DMS79 (cell line): ENCODE data around the gene IL34.

Experiments
- DNase-seq: peaks from one replicate; lab custom pipeline; 2025; lab: John Stamatoyannopoulos, UW

Gene IL34

GRCh38 chr16:70702624-70703023 lies 56.3 kb downstream of the IL34 start:
- DNase-seq = no peak

DNA sequence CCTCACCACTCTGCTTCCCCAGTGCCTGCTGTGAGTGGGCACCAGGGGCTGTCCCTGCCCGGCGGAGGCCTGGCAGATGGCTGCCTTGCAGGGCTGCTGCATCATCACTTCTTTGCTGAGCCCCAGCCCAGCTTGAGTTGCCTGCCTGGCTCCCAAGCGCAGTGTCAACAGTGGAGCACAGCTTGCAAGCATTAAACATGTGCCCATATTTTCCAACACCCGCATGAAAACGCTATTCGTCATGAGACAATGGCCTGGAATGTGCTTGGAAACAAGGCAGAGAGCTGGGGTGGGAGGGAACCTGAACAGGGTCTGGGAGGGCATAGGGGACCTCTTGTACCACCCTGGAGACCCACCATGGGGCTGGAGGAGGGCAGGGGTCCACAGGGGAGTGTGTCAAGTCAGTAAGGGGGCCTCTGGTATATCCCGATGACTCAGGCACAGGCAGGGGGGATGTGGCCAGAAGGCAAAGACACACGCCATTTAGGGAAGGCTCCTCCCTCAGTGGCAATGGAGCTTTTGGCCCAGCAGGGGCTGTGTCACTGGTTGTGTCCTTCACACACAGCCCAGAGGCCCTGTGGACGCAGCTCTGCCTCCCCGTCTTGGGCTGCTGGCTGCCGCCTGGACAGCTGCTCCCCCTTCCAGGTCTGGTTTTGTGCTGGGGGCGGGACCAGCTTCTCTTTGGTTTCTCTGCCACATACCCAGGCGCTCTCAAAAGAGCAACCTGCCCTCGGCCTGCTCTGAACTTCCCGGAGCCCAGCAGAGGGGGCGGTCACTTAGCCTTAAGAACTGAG lies 56.9 kb downstream of the IL34 start:
- DNase-seq = no peak

DNA sequence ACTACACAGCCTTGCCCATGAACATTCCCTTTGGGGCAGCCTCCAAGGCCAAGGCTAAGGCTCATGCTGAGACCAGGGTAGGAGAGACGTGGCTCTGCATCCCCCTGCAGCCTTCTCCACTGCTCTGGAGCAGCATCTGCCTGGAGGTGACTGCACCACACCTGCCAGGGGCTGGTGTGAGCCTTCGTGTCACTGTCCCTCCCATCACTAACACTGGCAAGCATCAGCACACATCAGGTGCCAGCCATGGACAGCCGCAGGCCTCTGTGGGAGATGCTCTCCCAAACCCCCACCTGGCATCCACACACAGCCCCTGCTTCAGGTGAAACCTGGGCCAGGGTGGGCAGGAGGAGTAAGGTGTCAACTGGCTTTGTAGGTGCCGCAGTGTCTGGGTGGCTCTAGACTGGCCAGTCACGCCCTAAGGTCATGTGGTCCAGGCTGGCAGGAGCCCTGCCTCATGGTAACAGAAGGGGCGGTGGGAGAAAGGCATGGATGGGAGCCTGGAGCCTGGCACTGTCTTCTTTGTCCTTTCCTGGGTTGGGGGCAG lies 57.5 kb downstream of the IL34 start:
- DNase-seq = no peak

GRCh38 chr16:70704586-70704985 lies 58.2 kb downstream of the IL34 start:
- DNase-seq = no peak

DNA sequence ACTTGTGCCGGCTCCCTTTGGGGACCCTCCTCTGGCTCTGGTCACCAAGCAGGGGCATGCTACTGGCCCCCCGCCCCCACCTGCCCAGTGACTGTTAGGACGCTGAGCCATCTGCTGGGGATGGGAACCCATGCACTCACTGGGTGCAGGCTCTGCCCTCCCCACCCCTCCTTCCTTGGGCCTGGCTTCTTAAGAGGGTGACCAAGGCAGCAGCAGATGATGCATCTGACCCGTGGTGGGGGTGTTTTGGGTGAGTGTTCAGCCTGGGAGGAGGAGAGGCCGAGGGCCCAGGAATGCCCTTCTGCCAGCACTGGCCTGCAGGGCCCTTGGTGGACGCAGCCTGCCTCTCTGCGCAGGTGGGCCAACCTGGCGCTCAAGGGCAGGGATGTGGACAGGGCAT lies 58.7 kb downstream of the IL34 start:
- no peak for DNase-seq

- no peak for DNase-seq
Observed at GRCh38 chr16:70706948-70707465, 60.6 kb downstream of the IL34 start.

DNA sequence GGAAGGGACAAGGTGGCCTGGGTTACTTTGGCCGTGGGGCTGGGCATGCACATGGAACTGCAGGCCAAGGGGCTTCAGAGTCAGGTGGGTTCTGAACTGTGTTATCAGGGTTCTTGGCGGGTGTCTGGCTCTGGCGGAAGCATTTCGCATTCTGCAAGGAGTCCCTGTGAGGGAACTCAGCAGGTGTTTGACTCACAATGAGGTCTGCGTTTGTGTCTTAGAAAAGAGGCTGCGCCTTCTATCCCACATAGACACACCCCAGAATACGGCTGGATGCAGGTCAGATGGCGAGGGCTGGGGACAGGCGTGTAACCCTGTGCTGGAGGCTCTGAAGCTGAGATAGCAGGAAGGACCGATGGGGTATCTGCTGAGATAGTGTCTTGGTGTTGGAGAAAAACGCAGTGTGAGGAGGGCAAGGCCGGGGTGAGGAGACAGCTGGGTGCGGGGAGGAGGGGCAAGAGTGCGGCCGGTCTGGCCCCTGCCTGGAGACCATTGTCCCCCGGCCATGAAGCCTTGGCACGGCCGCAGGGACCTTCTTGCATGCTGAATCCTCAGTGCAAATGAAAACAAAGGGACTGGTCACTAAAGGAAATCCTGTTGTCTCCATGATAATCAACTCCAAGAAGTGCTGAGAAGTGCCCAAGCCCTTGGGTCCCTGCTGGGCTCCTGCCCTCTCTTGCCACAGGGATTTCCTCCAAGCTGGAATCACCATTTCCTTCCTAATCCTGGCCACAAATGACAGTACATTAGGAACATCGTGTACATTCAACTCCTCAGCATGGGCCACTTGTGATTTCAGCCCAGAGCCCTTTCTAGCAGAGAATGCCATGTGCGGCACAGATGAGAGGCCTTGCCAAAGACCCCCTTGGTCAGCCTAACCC lies 62.2 kb downstream of the IL34 start:
- DNase-seq = no peak

- no peak for DNase-seq
Observed at GRCh38 chr16:70709457-70709856, 63.1 kb downstream of the IL34 start.

DNA sequence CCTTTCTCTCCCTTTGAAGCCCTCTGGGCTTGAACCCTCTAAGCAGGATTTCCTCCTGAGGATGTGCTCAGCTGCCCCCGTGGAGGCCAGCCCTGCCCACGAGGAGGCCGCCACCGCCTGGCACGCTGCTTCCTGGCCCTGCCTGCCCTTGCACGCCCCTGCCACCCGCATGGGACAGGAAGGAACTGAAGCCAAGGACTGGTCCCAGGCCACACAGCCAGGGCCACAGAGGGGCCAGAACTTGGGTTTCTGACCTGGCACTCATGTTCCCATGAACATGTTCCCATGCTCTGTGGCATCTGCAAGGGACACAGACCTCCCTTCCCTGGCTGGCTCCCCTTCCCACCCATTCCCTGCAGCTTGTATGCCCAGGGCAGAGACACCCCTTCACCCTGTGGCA lies 63.6 kb downstream of the IL34 start:
- no peak for DNase-seq
